ENCODE data around the gene FIS1.

Gene FIS1

DNA sequence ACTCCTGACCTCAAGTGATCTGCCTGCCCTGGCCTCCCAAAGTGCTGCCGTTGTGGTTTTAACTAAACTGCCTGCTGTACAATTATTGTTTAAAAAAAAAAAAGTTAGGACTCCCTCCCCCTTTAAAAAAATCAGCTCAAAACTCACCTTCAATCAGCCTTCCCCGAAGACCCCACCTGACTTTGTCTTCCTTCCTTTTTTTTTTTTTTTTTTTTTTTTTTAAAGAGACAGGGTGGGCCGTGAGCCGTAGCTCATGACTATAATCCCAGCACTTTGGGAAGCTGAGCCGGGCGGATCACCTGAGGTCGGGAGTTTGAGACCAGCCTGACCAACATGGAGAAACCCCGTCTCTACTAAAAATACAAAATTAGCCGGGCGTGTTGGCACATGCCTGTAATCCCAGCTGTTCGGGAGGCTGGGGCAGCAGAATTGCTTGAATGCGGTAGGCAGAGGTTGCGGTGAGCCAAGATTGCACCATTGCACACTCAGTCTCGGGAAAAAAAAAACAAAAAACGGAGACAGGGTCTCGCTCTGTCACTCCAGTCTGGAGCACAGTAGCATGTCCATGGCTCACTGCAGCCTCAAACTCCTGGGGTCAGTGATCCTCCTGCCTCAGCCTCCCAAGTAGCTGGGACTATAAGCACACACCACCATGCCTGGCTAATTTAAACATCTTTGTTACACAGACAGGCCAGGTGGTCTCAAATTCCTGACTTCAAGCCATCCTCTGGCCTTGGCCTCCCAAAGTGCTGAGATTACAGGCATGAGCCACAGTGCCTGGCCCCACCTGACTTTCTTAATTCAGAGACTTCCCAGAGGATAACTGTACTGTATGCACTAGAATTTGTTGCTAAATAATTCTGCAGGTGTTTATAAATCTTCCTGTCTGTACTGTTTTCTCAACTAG, 3.2 kb downstream of the FIS1 start (continued):
- TF ChIP-seq GLIS3 (CRISPR knock-in tag; IDR thresholded peaks at IDR 0.05) (no peak), ZFP30 (CRISPR knock-in tag; IDR thresholded peaks at IDR 0.05) (no peak)

DNA sequence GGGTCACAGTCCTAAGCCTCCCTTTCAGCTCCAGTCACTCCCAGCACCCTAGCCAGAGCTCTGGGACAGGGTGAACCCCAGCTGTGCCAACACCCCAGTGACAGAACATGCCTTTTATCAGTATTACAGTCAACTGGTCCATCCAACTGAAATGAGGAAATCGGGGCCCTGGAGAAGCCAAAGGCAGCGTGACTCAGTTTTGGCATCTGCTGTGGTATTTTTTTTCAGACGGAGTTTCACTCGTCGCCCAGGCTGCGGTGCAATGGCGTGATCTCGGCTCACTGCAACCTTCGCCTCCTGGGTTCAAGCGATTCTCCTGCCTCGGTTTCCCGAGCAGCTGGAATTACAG, 3.9 kb downstream of the FIS1 start:
- TF ChIP-seq ZFP3 (CRISPR knock-in tag; IDR thresholded peaks at IDR 0.05) = no peak
- no peak for TF ChIP-seq OSR1 (CRISPR knock-in tag; IDR thresholded peaks at IDR 0.05)
- TF ChIP-seq TOX (CRISPR knock-in tag; IDR thresholded peaks at IDR 0.05; ENCODE audit: borderline replicate concordance) = no peak
- TF ChIP-seq ISL1 (CRISPR knock-in tag; IDR thresholded peaks at IDR 0.05) = no peak
- no peak for TF ChIP-seq ZFP30 (CRISPR knock-in tag; IDR thresholded peaks at IDR 0.05)
- TF ChIP-seq ZNF70 (CRISPR knock-in tag; IDR thresholded peaks at IDR 0.05) = no peak
- TF ChIP-seq PATZ1 (CRISPR knock-in tag; IDR thresholded peaks at IDR 0.05; ENCODE audit: borderline replicate concordance) = no peak
- TF ChIP-seq ZC3H10 (CRISPR knock-in tag; IDR thresholded peaks at IDR 0.05) = no peak
- no peak for TF ChIP-seq ZNF8 (CRISPR knock-in tag; IDR thresholded peaks at IDR 0.05)
- TF ChIP-seq GLIS3 (CRISPR knock-in tag; IDR thresholded peaks at IDR 0.05) = no peak
- TF ChIP-seq BACH2 (CRISPR knock-in tag; IDR thresholded peaks at IDR 0.05; ENCODE audit: borderline replicate concordance) = no peak
- no peak for TF ChIP-seq SNAI2 (CRISPR knock-in tag; IDR thresholded peaks at IDR 0.05)
- no peak for TF ChIP-seq CSRNP3 (CRISPR knock-in tag; IDR thresholded peaks at IDR 0.05)
- TF ChIP-seq RARB (CRISPR knock-in tag; IDR thresholded peaks at IDR 0.05) = no peak
- TF ChIP-seq TCF4 (CRISPR knock-in tag; IDR thresholded peaks at IDR 0.05; ENCODE audit: borderline replicate concordance) = no peak
- TF ChIP-seq TSHZ2 (CRISPR knock-in tag; IDR thresholded peaks at IDR 0.05) = no peak
- TF ChIP-seq ZNF565 (CRISPR knock-in tag; conservative IDR thresholded peaks at IDR 0.05; ENCODE audit: low read depth) = no peak
- TF ChIP-seq, protein P1, sequence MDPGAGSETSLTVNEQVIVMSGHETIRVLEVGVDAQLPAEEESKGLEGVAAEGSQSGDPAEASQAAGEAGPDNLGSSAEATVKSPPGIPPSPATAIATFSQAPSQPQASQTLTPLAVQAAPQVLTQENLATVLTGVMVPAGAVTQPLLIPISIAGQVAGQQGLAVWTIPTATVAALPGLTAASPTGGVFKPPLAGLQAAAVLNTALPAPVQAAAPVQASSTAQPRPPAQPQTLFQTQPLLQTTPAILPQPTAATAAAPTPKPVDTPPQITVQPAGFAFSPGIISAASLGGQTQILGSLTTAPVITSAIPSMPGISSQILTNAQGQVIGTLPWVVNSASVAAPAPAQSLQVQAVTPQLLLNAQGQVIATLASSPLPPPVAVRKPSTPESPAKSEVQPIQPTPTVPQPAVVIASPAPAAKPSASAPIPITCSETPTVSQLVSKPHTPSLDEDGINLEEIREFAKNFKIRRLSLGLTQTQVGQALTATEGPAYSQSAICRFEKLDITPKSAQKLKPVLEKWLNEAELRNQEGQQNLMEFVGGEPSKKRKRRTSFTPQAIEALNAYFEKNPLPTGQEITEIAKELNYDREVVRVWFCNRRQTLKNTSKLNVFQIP (CRISPR knock-in tag; IDR thresholded peaks at IDR 0.05; ENCODE audit: borderline replicate concordance, low read depth) = no peak
- TF ChIP-seq, protein P2, sequence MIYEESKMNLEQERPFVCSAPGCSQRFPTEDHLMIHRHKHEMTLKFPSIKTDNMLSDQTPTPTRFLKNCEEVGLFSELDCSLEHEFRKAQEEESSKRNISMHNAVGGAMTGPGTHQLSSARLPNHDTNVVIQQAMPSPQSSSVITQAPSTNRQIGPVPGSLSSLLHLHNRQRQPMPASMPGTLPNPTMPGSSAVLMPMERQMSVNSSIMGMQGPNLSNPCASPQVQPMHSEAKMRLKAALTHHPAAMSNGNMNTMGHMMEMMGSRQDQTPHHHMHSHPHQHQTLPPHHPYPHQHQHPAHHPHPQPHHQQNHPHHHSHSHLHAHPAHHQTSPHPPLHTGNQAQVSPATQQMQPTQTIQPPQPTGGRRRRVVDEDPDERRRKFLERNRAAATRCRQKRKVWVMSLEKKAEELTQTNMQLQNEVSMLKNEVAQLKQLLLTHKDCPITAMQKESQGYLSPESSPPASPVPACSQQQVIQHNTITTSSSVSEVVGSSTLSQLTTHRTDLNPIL (CRISPR knock-in tag; IDR thresholded peaks at IDR 0.05; ENCODE audit: low read depth) = no peak
- ATAC-seq = no peak

DNA sequence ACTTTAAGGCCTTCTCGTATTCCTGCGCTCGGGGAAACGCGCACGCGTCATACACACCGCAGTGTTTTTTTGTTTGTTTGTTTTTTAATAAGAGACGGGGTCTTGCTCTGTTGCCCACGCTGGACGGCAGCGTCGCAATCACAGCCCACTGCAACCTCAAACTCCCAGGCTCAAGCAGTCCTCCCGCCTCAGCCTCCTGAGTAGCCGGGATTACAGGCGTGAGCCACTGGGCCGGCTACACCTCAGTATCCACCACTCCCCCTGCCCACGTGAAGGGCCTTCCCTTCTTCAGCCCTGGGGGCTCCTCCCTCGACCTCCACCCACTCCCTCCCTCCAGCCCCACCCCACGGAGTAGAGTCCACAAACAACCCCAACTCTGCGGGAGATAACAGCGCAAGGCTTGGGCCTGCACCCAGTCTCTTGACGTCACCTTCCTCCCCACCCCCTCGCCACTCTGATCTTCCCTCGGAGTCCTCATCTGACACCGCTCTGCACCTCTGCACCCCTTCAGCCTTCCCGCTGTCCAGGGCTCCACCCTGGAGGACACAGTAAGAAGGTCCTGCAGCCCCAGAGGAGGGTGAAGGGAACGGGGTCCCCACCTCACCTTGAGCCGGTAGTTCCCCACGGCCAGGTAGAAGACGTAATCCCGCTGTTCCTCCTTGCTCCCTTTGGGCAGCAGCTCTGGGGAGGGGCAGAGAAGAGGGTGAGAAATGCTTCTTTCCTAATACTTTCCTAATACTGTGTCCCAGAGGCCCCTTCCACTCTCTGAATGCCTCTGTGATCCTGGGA, 4.5 kb downstream of the FIS1 start:
- no peak for ATAC-seq
- no peak for TF ChIP-seq ARNTL (CRISPR knock-in tag; IDR thresholded peaks at IDR 0.05; ENCODE audit: borderline replicate concordance, low read depth)
- no peak for TF ChIP-seq RARB (CRISPR knock-in tag; IDR thresholded peaks at IDR 0.05)
- TF ChIP-seq ZNF70 (CRISPR knock-in tag; IDR thresholded peaks at IDR 0.05) = no peak
- no peak for TF ChIP-seq PPARA (CRISPR knock-in tag; IDR thresholded peaks at IDR 0.05; ENCODE audit: borderline replicate concordance)
- TF ChIP-seq GLIS3 (CRISPR knock-in tag; IDR thresholded peaks at IDR 0.05) = no peak
- no peak for TF ChIP-seq ZFP30 (CRISPR knock-in tag; IDR thresholded peaks at IDR 0.05)
- TF ChIP-seq TSHZ2 (CRISPR knock-in tag; IDR thresholded peaks at IDR 0.05) = no peak
- no peak for TF ChIP-seq ISL1 (CRISPR knock-in tag; IDR thresholded peaks at IDR 0.05)
- TF ChIP-seq TCF4 (CRISPR knock-in tag; IDR thresholded peaks at IDR 0.05; ENCODE audit: borderline replicate concordance) = no peak
- TF ChIP-seq PATZ1 (CRISPR knock-in tag; IDR thresholded peaks at IDR 0.05; ENCODE audit: borderline replicate concordance) = no peak
- no peak for TF ChIP-seq SNAI2 (CRISPR knock-in tag; IDR thresholded peaks at IDR 0.05)
